Neural crest cell (in vitro differentiated cells): ENCODE measurements around the gene WASHC2C. TPM values are rescaled to one million over a fixed set of nuclear protein-coding genes. Genes with fewer than 3 reads are reported as not detected.
"Not testable (repeated sequence)": the region's sequence is repeated elsewhere in the genome, so short reads cannot be mapped to it uniquely, and the experiment has no call there.

Experiments used
- DNase-seq: peaks from one replicate; pipeline ENCODE4 v3.0.0; 2021; ENCODE audit warnings: low read depth, mixed read lengths, low spot score
- H3K27ac Mint-ChIP-seq: one replicate; pipeline ENCODE4 v1.8.0; 2021; ENCODE audit warnings: mild to moderate bottlenecking, mixed read lengths; ENCODE audit not compliant: unreplicated experiment
- H3K27me3 Mint-ChIP-seq: 2 replicates; pipeline ENCODE4 v1.8.0; 2021; ENCODE audit warnings: low read depth, mild to moderate bottlenecking, mixed read lengths
- H3K36me3 Mint-ChIP-seq: 2 replicates; pipeline ENCODE4 v1.8.0; 2021; ENCODE audit warnings: low read depth, mild to moderate bottlenecking, mixed read lengths
- H3K4me1 Mint-ChIP-seq: 2 replicates; pipeline ENCODE4 v1.8.0; 2021; ENCODE audit warnings: mixed read lengths
- H3K4me3 Mint-ChIP-seq: one replicate; pipeline ENCODE4 v1.8.0; 2021; ENCODE audit warnings: mild to moderate bottlenecking, mixed read lengths
- H3K9me3 Mint-ChIP-seq: 2 replicates; pipeline ENCODE4 v1.8.0; 2021; ENCODE audit warnings: mixed read lengths
- CTCF ChIP-seq: fragments of 200-600 bp; sonication (generic); conservative IDR thresholded peaks from 2 replicates; pipeline ENCODE4 v1.5.0; 2021; ENCODE audit warnings: antibody characterized with exemption, mild to moderate bottlenecking
- total RNA-seq: library from RNA; stranded (reverse); gene quantifications from 2 replicates; pipeline ENCODE4 v1.2.1, GENCODE V29; 2021

WASHC2C gene
- total RNA-seq, 1 donor from 2014 or later: 44.9 TPM

GRCh38 chr10:45786217-45786616 is 59.2 kb downstream of the WASHC2C start:
- not testable (repeated sequence) for H3K9me3 Mint-ChIP-seq, H3K36me3 Mint-ChIP-seq, H3K27me3 Mint-ChIP-seq, DNase-seq, H3K27ac Mint-ChIP-seq, H3K4me3 Mint-ChIP-seq, H3K4me1 Mint-ChIP-seq

- DNase-seq, H3K4me3 Mint-ChIP-seq, H3K36me3 Mint-ChIP-seq, H3K4me1 Mint-ChIP-seq, H3K27ac Mint-ChIP-seq, H3K27me3 Mint-ChIP-seq, H3K9me3 Mint-ChIP-seq: not testable (repeated sequence)
These were observed 60.2 kb downstream of the WASHC2C start for GRCh38 chr10:45787212-45787741.

DNA sequence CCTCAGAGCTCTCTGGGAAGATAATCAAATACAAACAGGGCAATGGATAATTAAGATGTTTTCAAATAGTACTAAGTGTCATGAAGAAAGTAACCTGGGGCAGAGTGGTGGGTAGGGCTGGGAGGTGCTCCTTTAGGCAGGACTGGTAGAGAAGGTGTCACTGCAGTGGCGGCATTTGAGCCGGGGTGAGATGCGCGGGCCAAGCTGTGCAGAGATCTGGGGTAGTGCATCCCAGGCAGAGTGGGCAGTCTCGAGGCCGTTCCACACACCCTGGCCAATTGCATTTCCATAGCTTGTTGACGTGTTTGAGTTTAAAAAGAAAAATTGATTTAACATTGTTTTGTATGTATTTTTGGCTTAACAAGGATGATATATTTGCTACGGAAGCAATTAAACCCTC is 62.9 kb downstream of the WASHC2C start:
- not testable (repeated sequence) for H3K9me3 Mint-ChIP-seq, H3K4me1 Mint-ChIP-seq, DNase-seq, H3K4me3 Mint-ChIP-seq, H3K27ac Mint-ChIP-seq, H3K27me3 Mint-ChIP-seq
- H3K36me3 Mint-ChIP-seq: peaks cover 10% of the 10 kb centered on the region

DNA sequence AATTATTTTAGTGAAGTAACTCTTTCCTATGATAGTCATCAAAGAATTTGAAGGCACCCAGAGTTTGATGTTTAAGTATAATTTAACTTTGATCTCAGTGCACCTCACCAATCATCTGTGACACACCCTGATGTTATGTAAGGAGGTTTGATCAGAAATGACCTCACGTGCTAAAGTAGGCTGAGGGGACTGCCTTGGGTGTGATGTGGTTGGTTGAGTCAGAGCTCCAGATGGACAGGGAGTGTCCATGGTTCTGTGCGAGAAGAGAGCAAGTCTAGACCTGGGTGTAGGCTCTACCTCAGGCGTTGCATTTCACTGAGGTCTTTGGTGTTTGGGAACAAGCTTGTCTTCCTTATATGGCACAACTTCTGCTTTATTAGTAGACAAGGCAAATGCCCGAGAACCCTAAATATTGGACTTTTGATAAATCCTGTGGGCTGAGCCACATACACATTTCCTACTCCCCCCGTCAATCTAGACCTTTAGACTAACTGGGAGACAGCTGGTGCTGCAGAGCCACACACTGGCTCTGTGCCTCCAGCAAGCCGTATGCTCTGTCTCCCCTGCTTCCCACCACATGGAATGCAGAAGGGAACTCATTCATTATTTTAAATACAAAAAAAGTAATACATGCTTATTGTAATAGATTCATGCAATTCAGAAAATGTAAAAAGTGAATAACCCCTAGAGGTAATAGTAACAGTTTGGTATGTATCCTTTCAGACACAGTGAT is 63.8 kb downstream of the WASHC2C start:
- not testable (repeated sequence) for H3K4me1 Mint-ChIP-seq, H3K9me3 Mint-ChIP-seq, H3K27ac Mint-ChIP-seq, H3K4me3 Mint-ChIP-seq, DNase-seq, H3K27me3 Mint-ChIP-seq
- H3K36me3 Mint-ChIP-seq: peaks cover 10% of the 10 kb centered on the region

DNA sequence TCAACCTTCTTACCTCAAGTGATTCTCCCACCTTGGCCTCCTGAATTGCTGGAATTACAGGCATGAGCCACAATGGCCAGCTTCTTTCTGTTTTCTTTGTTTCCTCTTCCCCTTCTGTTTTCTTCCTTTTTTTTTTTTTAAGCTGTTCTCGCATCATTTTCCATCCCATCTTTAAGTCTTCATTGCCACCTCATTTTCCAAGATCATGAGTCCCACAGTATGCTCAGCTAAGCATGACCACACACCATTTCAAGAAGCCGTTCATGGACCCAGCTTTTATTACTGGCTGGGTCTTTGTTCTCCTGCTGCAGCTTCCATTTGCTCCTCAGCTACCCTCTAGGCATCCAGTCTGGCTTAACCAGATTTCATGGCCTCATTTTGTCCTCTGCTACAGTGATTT is 67.7 kb downstream of the WASHC2C start:
- not testable (repeated sequence) for H3K27me3 Mint-ChIP-seq, H3K9me3 Mint-ChIP-seq, H3K27ac Mint-ChIP-seq, DNase-seq, H3K4me1 Mint-ChIP-seq, H3K4me3 Mint-ChIP-seq, H3K36me3 Mint-ChIP-seq

DNA sequence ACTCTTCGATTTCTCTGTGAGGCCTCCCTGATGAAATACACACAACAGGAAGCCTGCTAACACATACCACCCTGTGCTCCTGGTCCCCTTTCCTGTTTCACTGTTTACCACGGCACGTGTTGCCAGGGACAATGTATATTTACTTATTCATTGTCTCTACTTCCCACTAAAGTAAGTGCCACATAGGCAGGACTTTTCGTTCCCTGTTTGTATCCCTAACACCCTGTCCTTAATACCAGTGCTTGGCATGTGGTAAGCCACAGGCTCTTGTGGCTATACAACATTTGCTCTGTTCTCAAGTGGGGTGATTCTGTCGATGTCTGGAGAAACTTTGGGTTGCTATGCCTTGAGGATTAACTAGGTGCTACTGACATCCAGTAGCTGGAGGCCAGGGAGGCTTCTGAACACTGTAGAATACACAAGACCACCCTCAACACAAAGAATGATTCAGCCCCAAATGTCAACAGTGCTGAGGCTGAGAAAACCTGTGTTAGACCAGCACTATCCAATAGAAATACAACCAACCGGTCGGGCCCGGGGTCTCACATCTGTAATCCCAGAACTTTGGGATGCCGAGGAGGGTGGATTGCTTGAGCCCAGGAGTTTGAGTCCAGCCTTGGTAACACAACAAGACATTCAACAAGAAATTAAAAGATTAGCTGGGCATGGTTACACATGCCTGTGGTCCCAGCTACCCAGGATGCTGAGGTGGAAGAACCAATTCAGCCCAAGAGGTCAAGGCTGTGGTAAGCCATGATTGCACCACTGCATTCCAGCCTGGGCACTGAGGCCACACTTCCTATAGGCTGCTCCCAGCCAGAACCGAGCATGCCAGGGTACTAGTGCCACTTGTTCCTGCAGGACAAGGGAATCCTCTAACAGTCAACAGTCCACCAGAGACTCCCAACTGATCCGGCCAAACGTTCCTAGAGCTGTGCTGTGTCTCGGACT is 76.3 kb downstream of the WASHC2C start:
- H3K27ac Mint-ChIP-seq, H3K36me3 Mint-ChIP-seq, H3K4me1 Mint-ChIP-seq, H3K9me3 Mint-ChIP-seq, DNase-seq, H3K4me3 Mint-ChIP-seq, H3K27me3 Mint-ChIP-seq: not testable (repeated sequence)

GRCh38 chr10:45804996-45805395 is 77.9 kb downstream of the WASHC2C start:
- not testable (repeated sequence) for H3K4me3 Mint-ChIP-seq, H3K27me3 Mint-ChIP-seq
- H3K4me1 Mint-ChIP-seq: peaks cover 15% of the 10 kb centered on the region

GRCh38 chr10:45809837-45810236 is 82.8 kb downstream of the WASHC2C start:
- no peak for DNase-seq
- TF ChIP-seq CTCF: peak; percentile 26
- H3K27ac Mint-ChIP-seq: no peak overlapping the region
- H3K27me3 Mint-ChIP-seq: peaks cover 4% of the 10 kb centered on the region
- no peak overlapping the region for H3K4me3 Mint-ChIP-seq
- peaks cover 17% of the 10 kb centered on the region for H3K4me1 Mint-ChIP-seq
- H3K36me3 Mint-ChIP-seq: no peaks in the 10 kb centered on the region
- no peaks in the 10 kb centered on the region for H3K9me3 Mint-ChIP-seq

More at GRCh38 chr10:45804996-45805395, 77.9 kb downstream of the WASHC2C start:
- DNase-seq, H3K9me3 Mint-ChIP-seq, H3K36me3 Mint-ChIP-seq, H3K27ac Mint-ChIP-seq: not testable (repeated sequence)

DNA sequence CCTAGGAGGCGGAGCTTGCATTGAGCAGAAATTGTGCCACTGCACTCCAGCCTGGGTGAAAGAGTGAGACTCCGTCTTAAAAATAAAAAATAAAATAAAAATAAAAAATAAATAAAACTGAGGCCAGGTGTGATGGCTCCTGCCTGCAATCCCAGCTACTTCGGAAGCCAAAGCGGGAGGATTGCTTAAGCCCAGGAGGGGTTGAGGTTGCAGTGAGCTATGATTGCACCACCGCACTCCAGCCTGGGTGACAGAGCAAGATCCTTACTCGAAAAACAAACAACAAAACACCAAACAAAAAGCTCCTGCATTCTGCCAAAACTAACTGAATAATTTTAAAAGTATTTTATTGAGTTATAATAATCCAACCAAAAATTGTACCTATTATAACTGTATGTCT is 84.0 kb downstream of the WASHC2C start:
- Mint-ChIP-seq H3K4me3 (no peak overlapping the region), H3K9me3 (no peaks in the 10 kb centered on the region), H3K4me1 (peaks cover 17% of the 10 kb centered on the region), H3K36me3 (no peaks in the 10 kb centered on the region), H3K27me3 (no peaks in the 10 kb centered on the region), H3K27ac (no peak overlapping the region)
- TF ChIP-seq CTCF: no peak
- DNase-seq: no peak

- not testable (repeated sequence) for H3K27ac Mint-ChIP-seq, DNase-seq
These were observed 85.9 kb downstream of the WASHC2C start for GRCh38 chr10:45812959-45813358.

DNA sequence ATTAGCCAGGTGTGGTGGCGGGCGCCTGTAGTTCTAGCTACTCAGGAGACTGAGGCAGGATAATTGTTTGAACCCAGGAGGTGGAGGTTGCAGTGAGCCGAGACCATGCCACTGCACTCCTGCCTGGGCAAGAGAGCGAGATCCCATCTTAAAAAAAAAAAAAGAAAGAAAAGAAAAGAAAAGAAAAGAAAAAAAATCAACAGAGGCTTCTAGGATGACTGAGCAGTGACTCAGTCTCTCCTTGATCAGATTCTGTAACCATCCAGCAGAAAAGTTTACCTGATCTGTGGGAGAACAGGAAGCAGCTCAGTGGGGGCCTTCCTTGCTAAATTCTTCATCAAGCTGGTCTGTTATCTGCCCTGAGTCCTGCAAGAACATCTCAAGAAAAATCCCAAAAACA is 87.1 kb downstream of the WASHC2C start:
- H3K36me3 Mint-ChIP-seq, H3K4me3 Mint-ChIP-seq, H3K27me3 Mint-ChIP-seq, H3K9me3 Mint-ChIP-seq, DNase-seq, H3K27ac Mint-ChIP-seq: not testable (repeated sequence)
- peaks cover 10% of the 10 kb centered on the region for H3K4me1 Mint-ChIP-seq

More at GRCh38 chr10:45812959-45813358, 85.9 kb downstream of the WASHC2C start:
- H3K9me3 Mint-ChIP-seq, H3K36me3 Mint-ChIP-seq, H3K27me3 Mint-ChIP-seq, H3K4me3 Mint-ChIP-seq: not testable (repeated sequence)
- peaks cover 17% of the 10 kb centered on the region for H3K4me1 Mint-ChIP-seq
